NCI-H2171 treated with DMSO at 0.1 percent for 48 hours (cell line): ENCODE results near the gene MBP.
A peak's percentile ranks its signal among the peaks of the same experiment; 100 is the strongest.

Experiments used
- DNase-seq: peaks from one replicate; lab custom pipeline; 2025; lab: John Stamatoyannopoulos, UW

The MBP gene

GRCh38 chr18:77100751-77101355 is 31.7 kb downstream of the MBP start:
- no peak for DNase-seq

- no peak for DNase-seq
These were observed 32.9 kb downstream of the MBP start for GRCh38 chr18:77099485-77100370.

- DNase-seq = no peak
These were observed 33.9 kb downstream of the MBP start for GRCh38 chr18:77098538-77099174.

- DNase-seq = no peak
These were observed 34.6 kb downstream of the MBP start for GRCh38 chr18:77098029-77098428.

- peak; percentile 20 for DNase-seq
These were observed 35.4 kb downstream of the MBP start for GRCh38 chr18:77096936-77097886.

- no peak for DNase-seq
These were observed 36.9 kb downstream of the MBP start for GRCh38 chr18:77095391-77096371.

- DNase-seq = no peak
These were observed 39.0 kb downstream of the MBP start for GRCh38 chr18:77093586-77093985.

- DNase-seq = no peak
These were observed 39.5 kb downstream of the MBP start for GRCh38 chr18:77093067-77093430.

- no peak for DNase-seq
These were observed 40.2 kb downstream of the MBP start for GRCh38 chr18:77092104-77093066.

GRCh38 chr18:77091366-77091765 is 41.2 kb downstream of the MBP start:
- DNase-seq = no peak

- no peak for DNase-seq
These were observed 41.9 kb downstream of the MBP start for GRCh38 chr18:77090546-77091174.

- no peak for DNase-seq
These were observed 42.8 kb downstream of the MBP start for GRCh38 chr18:77089723-77090285.

- peak; percentile 14 for DNase-seq
These were observed 43.4 kb downstream of the MBP start for GRCh38 chr18:77088963-77089722.

GRCh38 chr18:77087393-77088141 is 45.0 kb downstream of the MBP start:
- no peak for DNase-seq

GRCh38 chr18:77086656-77087392 is 45.8 kb downstream of the MBP start:
- no peak for DNase-seq

GRCh38 chr18:77086034-77086433 is 46.5 kb downstream of the MBP start:
- DNase-seq = no peak

- no peak for DNase-seq
These were observed 47.9 kb downstream of the MBP start for GRCh38 chr18:77084688-77085035.
